ENCODE measurements around the gene PAFAH1B1. TPM values are rescaled to one million over a fixed set of nuclear protein-coding genes. Genes with fewer than 3 reads are reported as not detected.

PAFAH1B1 gene
- total and polyA plus RNA-seq, 4 donors = 14.0 to 44.1 (median 29.2) TPM

- H3K27ac ChIP-seq (ENCODE audit: low read depth in 1 of 2, low read length in 2 of 2) = no peak overlapping the region
- H3K9me3 ChIP-seq (ENCODE audit: control insufficient read depth in 4 of 4, low read length in 3 of 4) = no peaks in the 10 kb centered on the region
- peaks cover 2 to 8% (median 6%) of the 10 kb centered on the region in 4 donors for H3K4me1 ChIP-seq (ENCODE audit: control insufficient read depth in 4 of 4, insufficient read depth in 4 of 4, low read length in 3 of 4)
- DNase-seq (ENCODE audit: low spot score) = no peak
- 85% methylated on average over 5 of the region's 5 CpGs for WGBS
- no peaks in the 10 kb centered on the region for H3K27me3 ChIP-seq (ENCODE audit: control insufficient read depth in 4 of 4, insufficient read depth in 4 of 4, low read length in 3 of 4)
- H3K4me3 ChIP-seq (ENCODE audit: low read depth in 1 of 3, low read length in 3 of 3) = no peak overlapping the region
- TF ChIP-seq REST (IDR thresholded peaks at IDR 0.05) (no peak), EGR1 (IDR thresholded peaks at IDR 0.05; ENCODE audit: low read depth in 2 of 2) (no peak), YY1 (IDR thresholded peaks at IDR 0.05) (no peak), TAF1 (conservative IDR thresholded peaks at IDR 0.05) (no peak), NR2F2 (IDR thresholded peaks at IDR 0.05) (no peak), ZBTB33 (IDR thresholded peaks at IDR 0.05) (no peak), JUND (IDR thresholded peaks at IDR 0.05) (no peak), MAX (IDR thresholded peaks at IDR 0.05) (no peak), HNF4G (IDR thresholded peaks at IDR 0.05) (no peak), RAD21 (IDR thresholded peaks at IDR 0.05) (no peak), CTCF (IDR thresholded peaks at IDR 0.05; ENCODE audit: low read depth, low read length, missing input control) (no peak), HNF4A (conservative IDR thresholded peaks at IDR 0.05) (no peak), FOXA1 (IDR thresholded peaks at IDR 0.05) (no peak), RXRA (IDR thresholded peaks at IDR 0.05) (no peak), ATF3 (IDR thresholded peaks at IDR 0.05) (no peak), SP1 (IDR thresholded peaks at IDR 0.05) (no peak)
- no peak overlapping the region for H3K9ac ChIP-seq (ENCODE audit: low read depth in 1 of 2, low read length in 2 of 2)
- H3K36me3 ChIP-seq (ENCODE audit: control insufficient read depth in 4 of 4, insufficient read depth in 3 of 4, low read depth in 1 of 4, low read length in 3 of 4) = no peaks in the 10 kb centered on the region
Measured at GRCh38 chr17:2716649-2717048, 123.2 kb downstream of the PAFAH1B1 start.
